UCSD-AML1 (cell line): ENCODE results near the gene TMEM184A.

Source experiments
- DNase-seq: peaks from one replicate; lab custom pipeline; 2025; ENCODE audit not compliant: unreplicated experiment; lab: John Stamatoyannopoulos, UW

Gene TMEM184A

DNA sequence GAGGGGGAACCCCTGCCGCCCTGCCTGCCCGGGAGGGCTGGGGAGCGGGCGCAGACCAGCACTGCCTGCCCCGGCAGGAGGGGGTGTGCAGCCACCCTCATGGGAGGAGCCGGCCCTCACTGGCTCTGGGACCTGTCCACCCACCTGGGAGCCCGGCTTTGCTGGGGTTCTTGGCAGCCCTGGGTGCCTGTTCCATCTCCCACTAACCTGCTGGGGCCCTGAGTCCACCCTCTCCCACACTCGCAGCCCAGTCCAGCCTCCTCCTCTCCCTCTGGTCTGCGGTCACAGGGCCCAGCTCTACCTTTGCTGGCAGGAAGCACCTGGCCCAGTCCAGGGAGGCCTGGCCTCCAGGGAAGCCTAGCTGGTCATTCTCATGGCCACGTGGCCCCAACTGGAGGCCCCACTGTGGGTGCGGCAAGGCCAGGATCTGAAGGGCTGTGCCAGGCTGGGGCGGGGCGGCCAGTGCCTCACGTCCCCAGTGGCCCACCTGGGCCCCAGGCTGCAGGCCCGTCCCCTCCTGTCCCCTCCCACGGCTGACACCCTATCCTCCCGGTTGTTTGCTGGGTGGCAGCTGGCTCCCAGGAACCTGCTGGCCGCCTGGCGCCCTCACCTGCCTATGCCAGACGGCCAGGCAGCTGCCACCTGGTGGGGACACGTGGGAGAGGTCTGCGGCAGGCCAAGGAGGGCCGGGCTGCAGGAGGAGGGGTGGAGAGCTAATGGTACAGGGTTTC lies at the start of gene TMEM184A:
TSS of gene TMEM184A (minus strand) at position 393 of the 731 bp plus-strand sequence. CDS start 721 bp downstream, outside the sequence.
- DNase-seq = peak; percentile 15

DNA sequence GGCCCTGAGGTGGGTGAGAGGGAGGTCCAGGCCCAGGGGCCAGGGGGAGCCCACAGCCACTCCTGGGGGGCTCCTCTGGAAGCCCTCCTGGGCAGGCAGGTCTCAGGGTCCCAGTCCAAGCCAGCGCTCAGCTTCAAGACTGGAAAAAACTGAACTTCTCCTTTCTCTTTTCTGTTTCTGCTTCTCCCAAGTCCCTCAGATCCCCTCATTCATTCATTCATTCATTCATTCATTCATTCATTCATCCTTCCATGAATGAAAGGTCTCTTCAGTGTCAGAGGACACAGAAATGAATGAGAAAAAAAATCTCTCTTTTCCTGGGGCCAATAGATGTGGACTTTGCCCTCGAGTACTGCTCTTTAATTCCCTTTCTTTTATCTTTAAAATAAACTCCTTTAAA lies 48.4 kb upstream of the TMEM184A start:
- DNase-seq = no peak

DNA sequence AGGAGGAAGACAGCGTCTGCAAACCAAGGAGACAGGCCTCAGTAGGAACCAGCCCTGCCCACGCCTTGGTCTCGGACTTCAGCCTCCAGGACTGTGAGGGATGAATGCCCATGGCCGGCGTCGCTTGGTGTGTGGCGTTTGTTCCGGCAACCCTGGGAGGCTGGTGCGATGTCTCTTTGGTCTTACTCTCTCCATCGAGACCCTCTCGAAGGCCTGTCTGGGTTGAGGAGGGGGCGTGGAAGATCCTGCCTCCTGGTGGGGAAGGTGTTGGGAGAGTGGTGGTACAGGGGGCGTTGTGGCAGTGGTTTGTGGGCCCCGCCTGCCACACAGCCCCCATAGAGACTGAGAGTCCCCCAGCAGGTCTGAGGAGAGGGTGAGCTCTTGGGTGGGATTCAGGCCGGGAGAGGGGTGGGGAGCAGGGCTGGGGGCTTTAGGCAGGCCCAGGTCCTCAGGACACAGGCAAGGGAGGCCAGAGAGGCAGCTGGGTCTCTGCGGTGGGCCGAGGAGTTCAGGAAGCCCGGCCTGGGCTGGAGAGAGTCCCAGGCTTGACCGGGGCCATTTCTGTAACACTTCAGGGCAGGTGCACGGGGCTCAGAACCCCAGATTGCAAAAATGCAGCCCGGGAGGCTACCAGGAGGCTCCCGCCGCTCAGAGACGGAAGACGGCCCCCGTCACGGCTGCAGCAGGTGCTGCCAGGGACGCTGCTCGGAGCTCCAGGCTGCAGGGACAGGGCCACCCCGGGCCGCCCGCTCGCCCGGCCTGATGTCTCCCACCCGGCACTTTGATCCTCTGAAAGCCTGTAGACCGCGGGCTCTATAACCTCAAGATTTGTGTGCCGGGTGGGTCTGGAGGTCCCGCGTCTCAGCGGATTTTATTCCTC lies 47.6 kb upstream of the TMEM184A start:
- DNase-seq = no peak

DNA sequence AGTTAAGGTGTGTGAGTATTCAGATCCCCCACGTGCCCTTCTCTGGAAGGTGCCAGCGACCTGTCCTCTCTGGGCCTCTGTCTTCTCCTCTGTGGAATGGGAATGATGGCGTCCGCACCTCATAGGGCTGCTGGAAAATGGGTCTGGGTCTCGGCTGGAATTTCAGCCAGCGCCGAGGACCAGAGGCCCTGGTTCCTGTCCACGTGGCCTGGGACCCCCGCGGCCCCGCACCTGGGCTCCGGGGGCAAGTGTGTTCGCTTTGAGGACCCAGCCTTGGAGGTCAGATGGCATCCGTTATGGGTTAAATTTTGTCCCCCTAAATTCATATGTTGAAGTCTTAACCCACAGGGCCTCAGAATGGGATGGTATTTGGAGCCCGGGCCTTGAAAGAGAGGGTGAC lies 46.4 kb upstream of the TMEM184A start:
- DNase-seq = no peak

DNA sequence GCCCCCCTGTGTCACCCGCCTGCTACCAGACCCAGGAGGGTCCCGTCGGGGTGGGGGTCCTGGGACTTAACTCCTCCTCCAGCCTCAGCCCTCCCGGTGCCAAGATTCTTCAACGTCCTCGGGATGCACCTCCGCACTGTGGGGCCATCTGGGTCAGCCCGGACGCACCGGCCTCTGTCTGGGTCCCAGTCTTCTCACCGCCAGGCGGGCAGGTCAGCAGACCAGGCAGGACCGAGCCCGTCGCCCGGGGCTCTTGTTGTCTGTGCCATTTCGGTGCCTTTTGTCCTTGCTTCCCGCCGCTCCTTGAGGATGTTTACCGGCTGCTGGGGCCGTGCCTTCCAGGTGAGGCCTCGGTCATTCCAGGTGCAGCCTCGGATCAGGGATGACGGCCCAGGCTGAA lies 46.0 kb upstream of the TMEM184A start:
- no peak for DNase-seq

DNA sequence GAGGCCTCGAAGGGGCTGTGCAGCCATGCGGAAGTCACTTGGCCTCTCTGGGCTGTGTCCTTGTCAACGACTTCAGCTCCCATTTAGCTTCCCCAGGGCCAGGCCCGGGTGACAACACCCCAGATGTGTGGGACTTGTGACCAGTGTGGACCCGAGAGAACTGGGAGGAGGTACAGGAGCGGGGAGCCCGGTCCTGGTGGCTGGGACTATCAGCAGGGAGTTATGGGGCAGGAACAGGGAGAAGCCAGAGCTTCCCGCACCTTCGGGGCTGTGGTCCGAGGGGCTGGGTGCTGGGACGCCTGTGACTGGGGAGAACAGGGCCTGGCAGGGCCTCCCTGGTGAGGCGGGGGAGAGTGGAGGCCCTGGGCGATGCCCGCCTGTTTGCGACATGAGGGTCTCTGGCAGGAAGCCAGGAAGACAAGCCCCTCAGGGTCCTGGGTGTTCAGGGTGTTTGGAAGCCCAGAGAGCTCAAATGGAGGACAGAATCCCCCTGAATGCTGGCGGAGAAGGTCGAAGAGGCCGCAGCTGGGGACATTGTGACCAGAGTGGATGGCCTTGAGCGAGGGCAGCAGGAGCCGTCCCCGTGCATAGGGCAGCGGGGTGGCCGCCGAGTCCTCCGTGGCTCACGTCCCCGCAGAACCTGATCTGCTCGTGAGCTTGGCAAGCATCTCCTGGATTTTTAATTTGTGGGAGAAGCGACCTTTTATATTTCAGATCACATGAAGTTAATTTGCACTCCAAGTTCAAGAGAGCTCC lies 43.8 kb upstream of the TMEM184A start:
- no peak for DNase-seq

DNA sequence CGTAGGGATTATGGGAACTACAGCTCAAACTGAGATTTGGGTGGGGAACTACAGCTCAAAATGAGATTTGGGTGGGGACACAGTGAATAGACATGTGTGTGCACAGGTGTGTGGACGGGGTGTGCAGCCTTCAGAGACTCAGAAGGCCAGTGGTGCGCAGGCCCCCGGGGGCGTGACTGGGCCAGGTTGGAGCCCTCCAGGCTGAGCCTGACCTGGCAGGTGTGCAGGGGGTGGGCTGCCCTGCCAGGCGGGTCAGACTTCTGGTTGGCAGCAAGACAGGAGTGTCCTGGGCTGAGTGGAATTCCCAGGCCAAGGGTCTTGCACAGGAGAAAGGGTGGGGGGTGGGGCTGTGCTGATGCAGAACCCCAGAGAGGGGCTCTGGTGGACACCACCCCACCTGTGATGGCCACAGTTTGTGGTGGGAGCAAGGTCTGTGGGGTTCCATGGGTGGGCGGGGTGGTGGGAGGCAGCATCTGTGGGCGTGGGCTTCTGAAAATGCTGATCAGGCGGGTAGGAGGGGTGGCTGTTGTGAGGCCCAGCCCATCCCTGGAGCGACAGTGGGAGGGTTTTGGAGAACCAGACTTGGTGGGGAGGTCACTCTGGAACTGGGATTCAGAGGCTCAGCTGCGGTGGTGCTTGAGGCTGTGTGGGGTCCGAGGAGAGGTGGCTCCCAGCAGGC lies 43.1 kb upstream of the TMEM184A start:
- DNase-seq = no peak

DNA sequence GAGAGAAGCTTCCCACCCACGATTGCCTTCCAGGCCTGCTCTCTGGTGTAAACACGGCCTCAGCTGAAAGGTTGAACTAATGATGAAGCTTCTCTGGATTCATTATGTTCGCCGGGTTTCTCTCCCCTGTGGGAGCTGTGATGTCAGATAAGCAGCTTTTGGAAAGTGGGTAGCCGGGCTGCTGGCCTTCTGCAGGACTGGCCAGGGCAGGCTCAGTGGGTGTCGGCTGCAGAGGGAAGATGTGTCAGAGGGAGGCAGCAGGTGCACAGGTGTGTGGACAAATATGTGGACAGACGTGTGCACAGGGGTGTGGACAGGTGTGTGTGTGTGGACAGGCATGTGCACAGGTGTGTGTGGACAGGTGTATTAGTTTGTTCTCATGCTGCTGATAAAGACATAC lies 42.3 kb upstream of the TMEM184A start:
- no peak for DNase-seq

DNA sequence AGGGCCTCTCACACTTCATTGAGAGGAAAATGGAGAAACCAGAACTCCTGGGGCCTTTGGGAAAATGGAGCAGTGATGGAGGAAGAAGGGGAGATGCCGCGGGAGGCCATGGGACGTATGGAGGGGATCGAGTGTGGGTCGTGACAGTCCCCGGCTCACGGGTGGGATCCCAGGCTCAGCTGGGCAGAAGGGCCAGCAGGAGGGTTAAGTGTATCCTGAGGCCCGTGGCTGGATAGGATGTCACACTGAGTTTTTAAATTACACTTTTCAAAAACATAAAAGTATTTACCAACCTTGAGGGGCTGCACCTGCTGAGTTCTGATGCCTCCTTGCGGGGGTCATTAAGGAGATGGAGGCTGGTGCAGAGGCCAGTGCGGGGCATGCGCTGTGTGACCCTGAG lies 41.8 kb upstream of the TMEM184A start:
- DNase-seq = no peak

DNA sequence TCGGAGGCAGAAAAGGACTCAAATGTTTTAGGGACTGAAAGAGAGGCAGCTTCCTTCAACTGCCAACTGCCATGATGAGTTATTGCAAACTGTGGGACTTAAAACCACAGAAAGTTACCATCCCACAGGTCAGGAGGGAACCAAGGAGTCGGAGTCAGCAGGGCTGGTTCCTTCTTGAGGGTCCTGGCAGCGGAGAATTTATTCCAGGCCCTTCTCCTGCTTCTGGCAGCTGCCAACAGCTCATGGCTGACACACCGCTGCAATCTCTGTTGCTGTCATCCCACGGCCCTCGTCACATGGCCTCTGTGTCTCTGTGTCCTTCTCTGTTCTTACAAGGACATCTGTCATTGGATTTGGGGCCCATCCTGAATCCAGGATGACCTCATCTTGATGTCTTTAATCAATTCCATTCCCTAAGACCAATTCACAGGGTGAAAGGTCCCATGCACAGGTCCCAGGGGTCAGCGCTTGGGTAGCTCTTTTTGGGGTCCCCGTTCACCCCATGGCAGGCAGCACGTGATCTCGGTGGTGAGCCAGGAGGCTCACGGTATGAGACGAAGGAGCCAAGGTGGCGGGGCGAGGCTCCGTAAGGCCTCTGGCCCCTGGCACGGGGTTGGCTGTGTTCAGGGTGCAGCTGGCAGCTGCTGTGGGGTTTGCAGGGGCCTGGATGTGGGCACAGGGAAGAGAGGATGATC lies 41.2 kb upstream of the TMEM184A start:
- no peak for DNase-seq

DNA sequence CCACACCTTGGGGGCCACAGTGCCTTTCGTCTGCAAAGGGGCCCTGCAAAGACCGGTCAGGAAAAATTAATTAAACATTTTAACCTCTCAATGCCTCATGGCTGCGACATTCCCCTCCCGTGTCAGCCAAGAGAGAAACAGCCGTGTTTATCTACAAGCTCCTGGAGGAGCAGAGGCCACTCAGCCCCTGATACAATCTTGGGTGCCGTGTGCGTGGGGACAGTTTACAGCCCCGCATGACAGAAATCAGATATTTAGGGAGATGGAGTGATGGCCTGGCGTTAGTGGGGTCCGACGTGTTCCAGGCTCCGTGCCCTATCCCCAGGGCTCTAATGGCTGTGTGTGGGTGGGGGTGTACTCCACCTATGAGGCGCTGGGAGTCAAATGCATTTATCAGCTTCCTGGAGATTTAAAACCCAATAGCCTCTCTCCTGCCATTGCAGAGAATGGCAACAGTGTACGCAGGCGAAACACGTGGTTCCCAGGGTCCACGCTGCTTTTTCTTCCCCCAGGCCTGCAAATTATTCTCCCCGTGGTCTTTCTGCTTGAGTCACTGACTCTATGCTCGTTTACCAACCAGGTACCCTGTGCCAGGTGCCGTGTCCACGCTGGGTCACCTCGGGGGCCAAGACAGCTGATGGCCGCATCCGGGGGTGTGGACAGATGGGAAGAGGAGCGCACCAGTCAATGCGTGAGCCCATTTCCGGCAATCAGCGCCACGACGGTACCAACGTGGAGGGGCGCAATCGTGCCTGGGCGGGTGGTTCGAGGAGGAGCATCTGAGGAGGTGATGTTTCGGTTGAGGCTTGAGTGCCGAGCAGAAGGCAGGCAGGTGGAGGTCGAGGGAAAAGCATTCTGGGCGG lies 40.4 kb upstream of the TMEM184A start:
- no peak for DNase-seq

DNA sequence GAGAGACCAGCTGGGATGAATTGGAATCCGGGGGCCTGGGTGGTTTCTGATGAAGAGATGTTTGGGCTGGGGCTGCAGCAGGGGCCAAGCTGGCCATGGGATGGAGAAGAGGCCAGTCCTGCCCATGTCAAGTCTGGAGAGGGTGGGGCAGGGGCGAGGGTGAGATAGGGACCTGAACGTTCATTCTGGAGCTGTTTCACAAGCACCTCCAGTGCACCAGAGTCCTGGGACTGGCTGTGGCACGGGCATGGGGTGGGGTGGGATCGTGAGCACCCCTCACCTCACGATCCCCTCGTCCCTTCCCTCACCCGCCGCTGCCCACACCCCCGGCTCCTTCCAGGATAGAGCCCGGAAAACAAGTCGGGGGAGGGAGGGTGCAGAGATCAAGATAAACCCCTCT lies 39.6 kb upstream of the TMEM184A start:
- no peak for DNase-seq

DNA sequence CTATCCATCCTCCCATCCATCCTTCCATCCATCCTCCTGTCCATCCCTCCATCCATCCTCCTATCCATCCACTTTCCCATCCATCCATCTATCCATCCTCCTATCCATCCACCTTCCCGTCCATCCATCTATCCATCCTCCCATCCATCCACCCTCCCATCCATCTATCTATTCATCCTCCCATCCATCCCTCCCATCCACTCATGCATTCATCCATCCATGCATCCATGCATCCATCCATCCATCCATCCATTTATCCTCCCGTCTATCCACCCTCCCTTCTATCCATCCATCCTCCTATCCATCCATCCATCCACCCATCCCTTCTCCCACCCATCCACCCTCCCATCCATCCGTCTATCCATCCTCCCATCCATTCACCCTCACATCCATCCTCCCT lies 39.0 kb upstream of the TMEM184A start:
- no peak for DNase-seq

DNA sequence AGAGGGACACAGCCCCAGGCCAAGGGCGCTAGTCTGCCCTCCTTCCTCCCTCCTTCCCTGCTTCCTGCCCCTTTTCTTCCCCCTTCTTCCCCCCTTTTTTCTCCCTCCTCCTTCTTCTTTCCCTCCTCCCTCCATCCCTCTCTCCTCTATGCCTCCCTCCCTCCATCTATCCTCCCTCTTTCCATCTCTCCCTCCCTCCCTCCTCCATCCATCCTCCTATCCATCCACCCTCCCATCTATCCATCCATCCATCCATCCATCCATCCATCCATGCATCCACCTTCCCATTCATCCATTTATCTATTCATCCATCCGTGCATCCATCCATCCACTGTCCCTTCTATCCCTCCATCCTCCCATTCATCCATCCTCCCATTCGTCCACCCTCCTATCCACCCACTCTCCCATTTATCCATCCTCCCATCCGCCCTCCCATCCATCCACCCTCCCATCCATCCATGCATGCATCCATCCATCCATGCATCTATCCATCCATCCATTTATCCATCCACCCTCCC lies 38.0 kb upstream of the TMEM184A start:
- no peak for DNase-seq

DNA sequence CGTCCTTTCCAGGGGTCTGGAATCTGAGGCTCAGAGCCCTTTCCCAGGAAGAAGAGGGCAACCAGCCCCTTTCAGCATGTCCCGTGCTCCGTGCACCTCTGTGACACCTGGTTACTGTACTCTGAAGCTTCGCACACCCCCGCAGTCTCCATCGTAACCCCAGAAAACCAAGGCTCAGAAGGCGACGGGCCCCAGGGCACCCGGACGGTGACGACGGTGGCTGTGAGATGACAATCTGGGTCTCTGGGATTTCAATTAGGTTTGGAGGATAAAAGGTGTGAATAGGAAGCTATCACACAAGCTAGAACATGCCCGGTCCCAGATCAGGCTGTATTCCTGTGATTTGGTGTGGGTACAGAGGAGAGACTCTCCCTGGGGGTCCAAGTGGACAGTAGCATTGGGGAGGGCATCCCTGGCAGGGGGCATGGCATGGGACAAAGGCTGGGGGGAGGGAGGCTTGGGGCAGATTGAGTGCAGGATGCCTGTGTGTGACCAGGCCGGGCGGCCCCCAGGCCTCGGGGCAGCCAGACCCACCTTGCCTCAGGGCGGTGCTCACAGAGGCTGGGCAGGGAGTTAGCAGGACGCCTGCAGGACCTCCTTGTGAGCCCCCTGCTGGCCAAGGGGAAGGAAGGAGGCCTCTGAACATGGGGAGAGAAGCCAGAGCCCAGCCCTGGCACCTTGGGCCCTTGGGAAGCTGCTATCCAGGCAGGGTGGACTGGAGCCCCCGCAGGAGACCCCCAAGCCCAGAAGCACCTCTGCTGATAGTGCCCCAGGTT lies 37.3 kb upstream of the TMEM184A start:
- peak; percentile 8 for DNase-seq

DNA sequence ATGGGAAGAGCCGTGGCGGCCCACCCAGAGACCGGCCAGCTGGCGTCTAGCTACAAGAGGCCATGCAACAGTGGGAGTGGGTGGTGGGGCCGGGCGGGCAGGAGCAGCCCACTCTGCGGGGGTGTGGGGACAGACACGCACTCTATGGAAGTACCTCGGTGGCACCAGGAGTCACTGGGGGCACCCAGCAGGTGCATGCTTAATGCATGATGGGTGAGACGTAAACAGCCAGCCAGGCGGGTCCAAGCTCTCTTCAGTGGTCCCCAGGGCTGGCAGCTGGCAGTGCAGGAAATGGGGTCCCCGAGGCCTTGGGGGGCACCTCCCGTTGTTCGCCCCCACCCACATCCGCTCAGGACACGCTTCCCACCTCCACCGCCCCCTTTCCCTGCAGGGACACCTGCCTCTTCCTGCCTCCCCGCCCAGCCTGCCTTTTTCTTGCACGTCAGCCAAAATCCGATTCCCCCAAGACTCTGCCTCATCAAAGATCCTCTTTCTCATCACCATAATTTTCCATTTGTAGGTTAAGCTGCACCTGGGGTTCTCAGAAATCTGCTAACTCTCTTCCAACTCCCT lies 36.4 kb upstream of the TMEM184A start:
- DNase-seq = no peak

DNA sequence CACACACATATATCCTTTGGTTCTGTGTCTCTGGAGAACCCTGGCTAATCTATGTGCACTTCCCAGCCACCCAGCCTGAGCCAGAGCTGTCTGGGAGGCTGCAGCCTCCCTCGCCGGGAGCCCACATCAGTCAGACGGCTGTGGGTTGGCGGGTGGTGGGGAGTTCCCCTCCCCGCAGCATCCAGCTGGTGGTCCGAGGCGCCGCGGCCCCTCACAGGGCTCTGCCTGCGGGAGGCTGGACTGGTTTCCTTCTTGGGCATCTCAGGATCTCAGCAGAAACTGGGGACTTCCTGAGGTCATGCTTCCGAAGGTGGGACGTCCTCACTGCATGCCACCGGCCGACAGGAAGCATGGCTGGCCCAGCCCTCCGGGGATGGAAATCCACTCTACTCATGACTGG lies 35.9 kb upstream of the TMEM184A start:
- DNase-seq = peak; percentile 11

DNA sequence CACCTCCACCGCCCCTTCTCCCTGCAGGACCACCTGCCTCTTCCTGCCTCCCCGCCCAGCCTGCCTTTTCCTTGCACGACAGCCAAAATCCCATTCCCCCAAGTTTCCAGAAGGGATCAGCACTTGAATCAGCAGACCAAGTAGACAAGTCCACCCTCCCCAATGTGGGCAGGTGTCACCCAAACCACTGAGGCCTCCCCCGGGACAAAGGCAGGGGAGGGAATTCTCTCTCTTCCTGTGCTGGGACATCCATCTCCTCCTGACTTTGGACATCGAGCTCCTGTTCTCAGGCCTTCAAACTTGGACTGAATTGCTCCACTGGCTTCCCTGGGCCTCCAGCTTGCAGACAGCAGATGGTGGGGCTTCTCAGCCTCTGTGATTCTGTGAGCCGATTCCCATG lies 35.4 kb upstream of the TMEM184A start:
- no peak for DNase-seq
